HepG2 (cell line): Measurements from ENCODE around the gene ZKSCAN2. TPM values are rescaled to one million over a fixed set of nuclear protein-coding genes. Genes with fewer than 3 reads are reported as not detected.
A peak's percentile ranks its signal among the peaks of the same experiment; 100 is the strongest.

Experiments
- CEBPZ ChIP-seq: IDR thresholded peaks from 2 replicates; pipeline ENCODE4 v1.6.1; 2012; ENCODE audit warnings: low read length, improper control_type of control experiment
- CENPBD1 ChIP-seq: sonication (generic); formaldehyde crosslinking; IDR thresholded peaks from 2 replicates; pipeline ENCODE4 v1.8.0; 2022; ENCODE audit warnings: missing genetic modification reagents, low read depth, mild to moderate bottlenecking, borderline replicate concordance
- EHMT2 ChIP-seq: fragments of 200-600 bp; sonication (generic); IDR thresholded peaks from 2 replicates; pipeline ENCODE4 v1.7.0; 2017; ENCODE audit warnings: antibody characterized with exemption, low read depth, low read length, borderline replicate concordance
- IKZF4 ChIP-seq: sonication (generic); formaldehyde crosslinking; IDR thresholded peaks from 2 replicates; pipeline ENCODE4 v1.5.1; 2020; ENCODE audit warnings: borderline replicate concordance, mild to moderate bottlenecking, low read depth, missing genetic modification reagents; ENCODE audit errors: not compliant biosample characterization
- KLF6 ChIP-seq: IDR thresholded peaks from 2 replicates; pipeline ENCODE4 v1.8.0; 2016; ENCODE audit warnings: missing biosample characterization, missing genetic modification reagents
- MXD4 ChIP-seq: IDR thresholded peaks from 2 replicates; pipeline ENCODE4 v1.6.1; 2016; ENCODE audit warnings: mild to moderate bottlenecking, missing biosample characterization, missing genetic modification reagents
- PAWR ChIP-seq: sonication (generic); formaldehyde crosslinking; IDR thresholded peaks from 2 replicates; pipeline ENCODE4 v1.4.0; 2020; ENCODE audit warnings: missing genetic modification reagents, mild to moderate bottlenecking, borderline replicate concordance
- RARA ChIP-seq: IDR thresholded peaks from 2 replicates; pipeline ENCODE4 v1.6.1; 2016; ENCODE audit warnings: missing genetic modification reagents, missing compliant biosample characterization
- STAT5B ChIP-seq: sonication (generic); formaldehyde crosslinking; IDR thresholded peaks from 2 replicates; pipeline ENCODE4 v1.4.0; 2020; ENCODE audit warnings: missing genetic modification reagents
- TAF1 ChIP-seq: sonication (generic); formaldehyde crosslinking; IDR thresholded peaks from 2 replicates; pipeline ENCODE4 v1.4.0; 2020; ENCODE audit warnings: missing genetic modification reagents
- THAP11 ChIP-seq: IDR thresholded peaks from 2 replicates; pipeline ENCODE4 v1.6.1; 2016; ENCODE audit warnings: missing biosample characterization, missing genetic modification reagents
- ZNF18 ChIP-seq: sonication (generic); formaldehyde crosslinking; IDR thresholded peaks from 2 replicates; pipeline ENCODE4 v1.8.0; 2022; ENCODE audit warnings: mild to moderate bottlenecking, missing genetic modification reagents; ENCODE audit not compliant: insufficient replicate concordance
- ZNF296 ChIP-seq: sonication (generic); formaldehyde crosslinking; conservative IDR thresholded peaks from 2 replicates; pipeline ENCODE4 v1.5.0; 2020; ENCODE audit warnings: mild to moderate bottlenecking, missing genetic modification reagents
- ZNF607 ChIP-seq: sonication (generic); formaldehyde crosslinking; IDR thresholded peaks from 2 replicates; pipeline ENCODE4 v1.5.1; 2020; ENCODE audit warnings: missing genetic modification reagents, mild to moderate bottlenecking, borderline replicate concordance
- ZNF766 ChIP-seq: sonication (generic); formaldehyde crosslinking; IDR thresholded peaks from 2 replicates; pipeline ENCODE4 v1.5.0; 2020; ENCODE audit warnings: missing genetic modification reagents, borderline replicate concordance
- ZNF891 ChIP-seq: sonication (generic); formaldehyde crosslinking; IDR thresholded peaks from 2 replicates; pipeline ENCODE4 v1.5.0; 2020; ENCODE audit warnings: mild to moderate bottlenecking, missing genetic modification reagents
- ZSCAN5A ChIP-seq: sonication (generic); formaldehyde crosslinking; IDR thresholded peaks from 2 replicates; pipeline ENCODE4 v1.8.0; 2022; ENCODE audit warnings: mild to moderate bottlenecking, missing genetic modification reagents, borderline replicate concordance
- polyA plus RNA-seq, 8 experiments: library from polyadenylated mRNA; depleted of rRNA in 3 of 8; stranded (reverse) in 7 of 8; unstranded in 1 of 8; fragments of >200 nt; fragmentation: Illumina TruSeq in 4 of 8; extraction: Trizol in 4 of 8; gene quantifications; 2 replicates each; pipeline versions ENCODE4 v1.2.1 to v1.2.3, GENCODE V29; 2011 to 2016; ENCODE audit warnings: low read depth in 4 of 8, missing spikeins in 1 of 8, mixed read lengths in 1 of 8; ENCODE audit not compliant: insufficient read depth in 1 of 8
- total RNA-seq, 5 experiments: library from RNA; depleted of rRNA; stranded (reverse); fragments of >200 nt; fragmentation: Illumina TruSeq; extraction: Trizol; gene quantifications; 2 replicates each; pipeline ENCODE4 v1.2.3, GENCODE V29; 2016; ENCODE audit warnings: low read depth in 1 of 5
- TF ChIP-seq, protein P1 (sequence below): IDR thresholded peaks from 2 replicates; pipeline ENCODE4 v1.6.1; 2016; ENCODE audit warnings: control low read depth

The ZKSCAN2 gene
- total and polyA plus RNA-seq, 2 of the 13 experiments (the other 11 are each of a cell fraction or from before 2014, with no cell fraction given) = 4.2 to 11.1 TPM

DNA sequence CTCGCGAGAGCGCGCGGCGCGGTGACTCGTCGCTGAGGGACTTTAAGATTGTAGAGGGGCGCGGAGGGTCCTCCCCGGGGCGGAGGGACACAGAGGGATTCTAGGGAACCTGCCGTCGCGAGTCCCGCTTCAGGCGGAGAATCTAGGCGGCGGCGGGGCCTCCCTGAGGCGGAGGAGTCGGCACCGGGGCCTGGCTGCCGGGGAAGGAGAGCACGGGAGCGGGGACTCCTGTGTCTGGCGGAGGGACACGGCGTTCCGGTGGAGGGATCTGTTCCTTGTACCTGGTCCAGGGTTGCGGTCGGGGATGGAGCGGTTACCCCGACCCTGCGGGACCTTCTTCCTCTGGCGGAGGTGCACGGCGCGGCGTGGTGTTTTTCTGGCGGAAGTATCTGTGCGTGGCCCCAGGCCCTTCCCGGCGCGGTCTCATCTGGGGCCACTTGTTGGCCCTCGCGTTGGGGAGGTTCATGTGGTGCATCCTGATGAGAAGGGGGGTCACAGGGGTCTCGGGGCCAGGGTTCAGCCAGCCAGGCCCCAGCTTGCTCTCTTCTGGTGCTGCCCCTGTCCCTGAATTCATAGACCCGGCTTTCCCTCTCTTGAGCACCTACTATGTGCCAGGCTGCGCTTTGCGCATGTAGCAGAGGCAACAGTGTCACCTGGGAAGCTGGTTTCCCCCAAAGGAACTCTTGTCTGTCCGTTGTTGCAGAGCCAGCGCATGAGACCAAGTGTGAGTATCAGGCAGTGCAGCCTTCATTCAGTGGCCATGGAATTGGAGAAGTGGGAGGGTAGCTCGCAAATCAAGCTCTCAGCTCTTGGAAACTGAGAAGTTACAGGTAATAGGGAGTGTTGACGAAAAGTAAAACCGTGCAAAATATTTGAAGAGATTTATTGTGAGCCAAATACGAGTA, 563 bp upstream of the ZKSCAN2 start (continued):
- TF ChIP-seq ZNF766 (CRISPR knock-in tag) (peak; percentile 52; the same call in 1 of the 2 replicates), IKZF4 (CRISPR knock-in tag) (peak; percentile 46), ZSCAN5A (CRISPR knock-in tag) (peak; percentile 87; the same call in 1 of the 2 replicates), CENPBD1 (CRISPR knock-in tag) (0 out of 2 replicates have a peak, but pooled peaks have one; percentile 80), ZNF296 (CRISPR knock-in tag) (peak; percentile 97), PAWR (no peak), STAT5B (CRISPR knock-in tag) (peak; percentile 71; the same call in 1 of the 2 replicates), ZNF607 (CRISPR knock-in tag) (peak; percentile 70), MXD4 (CRISPR knock-in tag) (no peak; the same call in 1 of the 2 replicates), ZNF18 (CRISPR knock-in tag) (peak; percentile 89), THAP11 (peak; percentile 87), KLF6 (peak; percentile 50), CEBPZ (no peak), RARA (CRISPR knock-in tag) (peak; percentile 53), EHMT2 (peak; percentile 80; the same call in 1 of the 2 replicates), TAF1 (peak; percentile 87), ZNF891 (CRISPR knock-in tag) (peak; percentile 91)
- TF ChIP-seq, protein P1, sequence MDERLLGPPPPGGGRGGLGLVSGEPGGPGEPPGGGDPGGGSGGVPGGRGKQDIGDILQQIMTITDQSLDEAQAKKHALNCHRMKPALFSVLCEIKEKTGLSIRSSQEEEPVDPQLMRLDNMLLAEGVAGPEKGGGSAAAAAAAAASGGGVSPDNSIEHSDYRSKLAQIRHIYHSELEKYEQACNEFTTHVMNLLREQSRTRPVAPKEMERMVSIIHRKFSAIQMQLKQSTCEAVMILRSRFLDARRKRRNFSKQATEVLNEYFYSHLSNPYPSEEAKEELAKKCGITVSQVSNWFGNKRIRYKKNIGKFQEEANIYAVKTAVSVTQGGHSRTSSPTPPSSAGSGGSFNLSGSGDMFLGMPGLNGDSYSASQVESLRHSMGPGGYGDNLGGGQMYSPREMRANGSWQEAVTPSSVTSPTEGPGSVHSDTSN (CRISPR knock-in tag) = peak; percentile 24; the same call in 1 of the 2 replicates
